Endometrial microvascular endothelial cells (primary cell): ENCODE results near the gene HTR6. TPM values are rescaled to one million over a fixed set of nuclear protein-coding genes. Genes with fewer than 3 reads are reported as not detected.

ENCODE experiments used
- in situ Hi-C: cut with HindIII; loops from 2 replicates; pipeline ENCODE4 v1.10.0; 2017; ENCODE audit warnings: low sequenced_read_pairs, low pct_unique_long_range_greater_than_20kb; ENCODE audit errors: inconsistent ontology term
- total RNA-seq: library from RNA; depleted of rRNA; stranded (reverse); fragments of >200 nt; gene quantifications from one replicate; pipeline ENCODE4 v1.2.3, GENCODE V29; 2015; ENCODE audit errors: inconsistent ontology term

HTR6 gene
- total RNA-seq, 1 donor from 2014 or later: not detected

GRCh38 chr1:19704247-19705113 lies 39.8 kb downstream of the HTR6 start:
- in situ Hi-C loops: no loop called here

DNA sequence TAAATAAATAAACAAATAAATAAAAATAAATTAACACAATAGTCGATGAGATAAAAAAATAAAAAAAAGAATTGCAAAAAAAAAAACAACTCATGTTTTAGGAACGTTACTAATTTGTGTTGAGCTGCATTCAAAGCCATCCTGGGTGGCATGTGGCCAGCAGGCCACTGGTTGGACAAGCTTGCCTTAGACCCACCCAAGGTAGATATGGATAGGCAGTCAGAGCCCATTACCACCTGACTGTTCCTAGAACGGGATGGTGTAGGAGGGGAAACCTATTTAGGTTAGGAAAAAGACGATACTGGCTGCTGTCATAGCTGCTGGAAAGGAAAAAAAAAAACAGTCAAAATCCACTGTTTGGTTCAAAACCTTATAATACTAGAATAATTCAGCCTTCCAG lies 40.8 kb downstream of the HTR6 start:
- in situ Hi-C loops: no loop called here

DNA sequence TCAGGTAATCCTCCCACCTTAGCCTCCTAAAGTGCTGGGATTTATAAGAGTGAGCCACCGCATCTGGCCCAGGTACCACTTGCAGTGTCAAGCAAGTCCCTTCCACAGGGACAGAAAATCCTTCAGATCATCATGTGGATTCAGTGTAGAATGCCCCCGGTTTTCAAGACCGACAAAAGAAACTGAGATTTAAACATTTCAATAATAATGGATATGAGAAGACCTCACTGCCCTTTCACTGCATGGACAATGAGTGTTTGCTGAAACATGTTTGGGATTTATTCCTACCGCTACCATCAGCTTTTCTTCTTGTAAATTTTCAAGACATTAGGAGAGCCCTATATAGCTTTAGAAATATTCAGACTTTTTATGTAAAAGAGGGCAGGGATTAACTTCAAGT lies 41.5 kb downstream of the HTR6 start:
- in situ Hi-C loops: no loop called here

GRCh38 chr1:19708567-19709110 lies 44.0 kb downstream of the HTR6 start:
- in situ Hi-C loops: no loop called here

GRCh38 chr1:19709260-19709793 lies 44.7 kb downstream of the HTR6 start:
- in situ Hi-C loops: no loop called here

GRCh38 chr1:19710825-19711611 lies 46.3 kb downstream of the HTR6 start:
- in situ Hi-C loops: no loop called here

DNA sequence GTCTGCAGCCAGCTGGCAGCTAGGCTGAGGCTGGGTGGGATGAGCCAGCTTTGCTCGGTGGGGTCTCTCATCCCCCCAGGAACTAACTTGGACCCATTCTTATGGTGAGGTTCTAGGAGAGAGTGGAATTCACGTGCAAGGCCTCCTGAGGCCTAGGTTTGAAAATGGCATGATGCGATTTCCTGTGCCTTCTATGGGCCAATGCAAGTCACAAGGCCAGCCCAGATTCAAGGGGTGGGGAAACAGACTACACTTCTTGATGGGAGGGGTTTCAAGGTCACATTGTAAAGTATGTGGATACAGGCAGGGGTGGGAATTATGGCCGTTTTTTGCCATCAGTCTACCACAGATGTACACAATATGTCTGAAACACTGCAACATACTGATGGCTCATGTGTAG lies 48.3 kb downstream of the HTR6 start:
- in situ Hi-C loops: no loop called here

- in situ Hi-C loops: no loop called here
Observed at GRCh38 chr1:19715334-19716203, 50.9 kb downstream of the HTR6 start.

GRCh38 chr1:19717467-19717866 lies 52.8 kb downstream of the HTR6 start:
- in situ Hi-C loops: no loop called here

GRCh38 chr1:19720174-19720573 lies 55.5 kb downstream of the HTR6 start:
- in situ Hi-C loops: no loop called here

DNA sequence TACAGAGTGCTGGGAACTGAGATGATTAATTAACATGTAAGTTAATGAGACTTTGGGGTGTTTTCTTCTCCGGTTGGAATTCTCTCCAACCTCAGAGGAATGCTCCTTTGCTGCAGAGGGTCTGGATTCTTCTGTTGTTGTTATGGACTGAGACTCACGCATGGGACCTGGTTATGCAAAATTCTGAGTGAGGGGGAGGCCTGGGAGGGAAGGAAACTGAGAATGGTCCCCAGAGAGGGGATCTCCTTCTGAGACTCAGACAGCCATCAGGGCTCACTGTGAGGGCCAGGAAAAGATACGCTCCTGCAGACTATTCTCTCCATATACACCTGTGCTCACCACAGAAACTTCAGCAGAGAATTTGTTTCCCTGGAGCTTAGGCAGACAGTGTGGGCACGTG lies 56.3 kb downstream of the HTR6 start:
- in situ Hi-C loops: no loop called here

- in situ Hi-C loops: no loop called here
Observed at GRCh38 chr1:19723874-19724273, 59.2 kb downstream of the HTR6 start.

DNA sequence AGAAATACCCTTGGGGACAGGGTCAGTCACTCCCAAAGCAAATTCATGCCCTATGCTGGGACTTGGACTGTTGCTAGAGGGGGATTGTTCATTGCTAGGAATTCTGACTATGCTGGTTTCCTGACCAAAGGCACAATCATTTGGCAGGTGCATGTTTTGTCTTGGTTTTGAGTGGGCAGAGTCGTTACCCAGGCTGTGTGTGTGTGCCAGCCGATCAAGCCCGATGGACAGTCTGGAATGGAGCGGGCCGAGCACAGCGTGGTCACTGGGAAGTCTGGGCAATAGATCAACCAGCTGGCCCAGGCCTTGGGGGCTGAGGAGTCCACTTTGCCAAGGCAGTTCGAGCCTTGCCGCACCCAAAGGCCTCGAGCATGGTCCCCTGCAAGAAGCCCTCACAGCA lies 60.9 kb downstream of the HTR6 start:
- in situ Hi-C loops: no loop called here

- in situ Hi-C loops: no loop called here
Observed at GRCh38 chr1:19728413-19729145, 63.9 kb downstream of the HTR6 start.

DNA sequence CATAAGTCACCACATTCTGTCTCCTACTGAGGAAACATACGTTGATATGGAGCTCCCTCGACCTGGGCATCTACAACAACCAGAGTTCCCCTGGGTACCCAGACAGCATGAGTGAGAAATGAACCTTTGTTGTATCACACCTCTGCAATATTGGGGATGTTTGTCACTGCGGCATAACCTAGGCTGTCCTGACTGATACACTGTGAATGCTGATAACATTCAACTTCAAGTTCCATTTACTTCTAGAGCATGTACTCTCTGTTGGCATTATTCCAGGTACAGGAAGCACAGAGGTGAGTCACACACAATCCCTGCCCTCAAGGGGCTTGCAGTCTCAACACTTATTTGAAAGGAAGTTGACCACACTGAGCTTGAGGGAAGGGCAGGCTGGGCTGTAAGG lies 65.6 kb downstream of the HTR6 start:
- in situ Hi-C loops: no loop called here
